KMS-11 (cell line): ENCODE data around the gene SIGLEC9.

Experiments used
- H2AFZ ChIP-seq: fragments of 200-600 bp; sonication (generic); 2 replicates; pipeline ENCODE4 v1.6.1; 2016; ENCODE audit warnings: antibody characterized with exemption, mixed run types, low read depth
- H3K27ac ChIP-seq: fragments of 200-600 bp; sonication (generic); 2 replicates; pipeline ENCODE4 v1.6.1; 2016; ENCODE audit warnings: mild to moderate bottlenecking, mixed run types
- H3K27me3 ChIP-seq: fragments of 200-600 bp; sonication (generic); 2 replicates; pipeline ENCODE4 v1.6.1; 2017; ENCODE audit warnings: mild to moderate bottlenecking, low read depth, mixed run types, moderate library complexity; ENCODE audit not compliant: insufficient read depth
- H3K36me3 ChIP-seq: fragments of 200-600 bp; sonication (generic); 2 replicates; pipeline ENCODE4 v1.6.1; 2017; ENCODE audit warnings: mild to moderate bottlenecking, mixed run types; ENCODE audit not compliant: insufficient read depth
- H3K4me1 ChIP-seq: fragments of 200-600 bp; sonication (generic); 2 replicates; pipeline ENCODE4 v1.6.1; 2016; ENCODE audit warnings: mild to moderate bottlenecking, low read depth, mixed run types; ENCODE audit not compliant: poor library complexity, severe bottlenecking
- H3K4me2 ChIP-seq: fragments of 200-600 bp; sonication (generic); 2 replicates; pipeline ENCODE4 v1.7.0; 2016; ENCODE audit warnings: mild to moderate bottlenecking, mixed run types
- H3K4me3 ChIP-seq: fragments of 200-600 bp; sonication (generic); IDR thresholded peaks from 2 replicates; pipeline ENCODE4 v1.6.1; 2017; ENCODE audit warnings: low read depth, low read length, mixed read lengths; ENCODE audit not compliant: insufficient read depth
- H3K79me2 ChIP-seq: fragments of 200-600 bp; sonication (generic); 2 replicates; pipeline ENCODE4 v1.6.1; 2016; ENCODE audit warnings: low read depth, mixed run types; ENCODE audit not compliant: insufficient read depth
- H3K9ac ChIP-seq: fragments of 200-600 bp; sonication (generic); 2 replicates; pipeline ENCODE4 v1.6.1; 2016; ENCODE audit warnings: mild to moderate bottlenecking, mixed run types
- H4K20me1 ChIP-seq: fragments of 200-600 bp; sonication (generic); 2 replicates; pipeline ENCODE4 v1.6.1; 2016; ENCODE audit warnings: mild to moderate bottlenecking, mixed run types; ENCODE audit not compliant: insufficient read depth
- CTCF ChIP-seq: fragments of 200-600 bp; sonication (generic); conservative IDR thresholded peaks from 2 replicates; pipeline ENCODE4 v1.6.1; 2017; ENCODE audit warnings: low read depth, mild to moderate bottlenecking, antibody characterized with exemption, low read length, moderate library complexity, mixed read lengths

SIGLEC9 gene

GRCh38 chr19:51127032-51127431 is 2.3 kb downstream of the SIGLEC9 start:
- Histone ChIP-seq H3K27ac (no peak overlapping the region), H3K9ac (no peak overlapping the region), H4K20me1 (no peaks in the 10 kb centered on the region), H3K4me3 (no peak overlapping the region), H2AFZ (no peak overlapping the region), H3K27me3 (peaks cover 10% of the 10 kb centered on the region; the same call in 1 of the 2 replicates), H3K79me2 (no peaks in the 10 kb centered on the region), H3K4me2 (no peak overlapping the region), H3K4me1 (no peaks in the 10 kb centered on the region), H3K36me3 (no peaks in the 10 kb centered on the region)
- TF ChIP-seq CTCF: no peak

- no peak overlapping the region for H3K4me2 ChIP-seq
- H3K4me1 ChIP-seq: no peaks in the 10 kb centered on the region
- no peak overlapping the region for H2AFZ ChIP-seq
These were observed 3.0 kb downstream of the SIGLEC9 start for GRCh38 chr19:51127755-51128154.

GRCh38 chr19:51128227-51128626 is 3.5 kb downstream of the SIGLEC9 start:
- no peak overlapping the region for H3K27ac ChIP-seq
- no peak overlapping the region for H3K4me3 ChIP-seq
- H3K79me2 ChIP-seq: no peaks in the 10 kb centered on the region
- H3K4me1 ChIP-seq: no peaks in the 10 kb centered on the region
- no peak overlapping the region for H3K4me2 ChIP-seq
- H2AFZ ChIP-seq: no peak overlapping the region
- H3K36me3 ChIP-seq: no peaks in the 10 kb centered on the region
- peaks cover 10% of the 10 kb centered on the region; the same call in 1 of the 2 replicates for H3K27me3 ChIP-seq
- TF ChIP-seq CTCF: no peak
- no peak overlapping the region for H3K9ac ChIP-seq
- no peaks in the 10 kb centered on the region for H4K20me1 ChIP-seq

More at GRCh38 chr19:51127755-51128154, 3.0 kb downstream of the SIGLEC9 start:
- no peaks in the 10 kb centered on the region for H3K36me3 ChIP-seq
- no peak overlapping the region for H3K27ac ChIP-seq
- H4K20me1 ChIP-seq: no peaks in the 10 kb centered on the region
- peaks cover 10% of the 10 kb centered on the region; the same call in 1 of the 2 replicates for H3K27me3 ChIP-seq
- H3K79me2 ChIP-seq: no peaks in the 10 kb centered on the region
- H3K4me3 ChIP-seq: no peak overlapping the region
- no peak overlapping the region for H3K9ac ChIP-seq
- no peak for TF ChIP-seq CTCF

- Histone ChIP-seq H3K27ac (no peak overlapping the region), H3K4me3 (no peak overlapping the region), H3K79me2 (no peaks in the 10 kb centered on the region), H2AFZ (no peak overlapping the region), H3K36me3 (no peaks in the 10 kb centered on the region), H3K9ac (no peak overlapping the region), H3K4me1 (no peaks in the 10 kb centered on the region), H3K4me2 (no peak overlapping the region), H4K20me1 (no peaks in the 10 kb centered on the region), H3K27me3 (peaks cover 12% of the 10 kb centered on the region; the same call in 1 of the 2 replicates)
- TF ChIP-seq CTCF: no peak
These were observed 5.0 kb downstream of the SIGLEC9 start for GRCh38 chr19:51129716-51130115.
